Activated naive CD4-positive, alpha-beta T cell treated with anti-CD3 and anti-CD28 coated beads, Interleukin-2, amount 50 U/mL, for 16 hours (primary cell): ENCODE data around the gene PVALB.

ENCODE experiments used
- DNase-seq: peaks from one replicate; pipeline ENCODE4 v3.0.0-alpha.2; 2020

Gene PVALB, protein sequence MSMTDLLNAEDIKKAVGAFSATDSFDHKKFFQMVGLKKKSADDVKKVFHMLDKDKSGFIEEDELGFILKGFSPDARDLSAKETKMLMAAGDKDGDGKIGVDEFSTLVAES

GRCh38 chr22:36816636-36817524 lies at the start of gene PVALB:
TSS of gene PVALB (minus strand) at chr22:36817035. CDS start at chr22:36817005, 30 bp downstream.
- DNase-seq = no peak

DNA sequence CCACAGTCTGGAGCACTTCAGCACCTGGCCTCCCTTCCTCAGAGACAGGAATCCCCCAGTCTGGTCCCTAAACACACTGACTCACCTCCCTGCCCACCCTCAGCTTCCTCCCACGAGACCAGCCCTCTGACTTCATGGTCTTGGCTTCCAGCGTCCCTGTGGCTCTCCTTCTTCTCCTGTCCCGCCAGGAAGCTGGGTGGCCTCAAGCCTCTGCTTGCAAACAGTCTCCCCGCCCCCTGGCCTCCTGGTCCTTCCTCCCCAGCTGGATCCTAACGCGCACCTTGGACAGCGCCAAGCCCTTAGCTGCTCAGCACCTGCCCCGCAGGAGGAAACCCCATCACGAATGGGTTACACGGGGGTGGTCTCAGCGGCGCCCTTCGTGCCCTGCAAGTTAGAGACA lies 48.5 kb upstream of the PVALB start:
- no peak for DNase-seq

DNA sequence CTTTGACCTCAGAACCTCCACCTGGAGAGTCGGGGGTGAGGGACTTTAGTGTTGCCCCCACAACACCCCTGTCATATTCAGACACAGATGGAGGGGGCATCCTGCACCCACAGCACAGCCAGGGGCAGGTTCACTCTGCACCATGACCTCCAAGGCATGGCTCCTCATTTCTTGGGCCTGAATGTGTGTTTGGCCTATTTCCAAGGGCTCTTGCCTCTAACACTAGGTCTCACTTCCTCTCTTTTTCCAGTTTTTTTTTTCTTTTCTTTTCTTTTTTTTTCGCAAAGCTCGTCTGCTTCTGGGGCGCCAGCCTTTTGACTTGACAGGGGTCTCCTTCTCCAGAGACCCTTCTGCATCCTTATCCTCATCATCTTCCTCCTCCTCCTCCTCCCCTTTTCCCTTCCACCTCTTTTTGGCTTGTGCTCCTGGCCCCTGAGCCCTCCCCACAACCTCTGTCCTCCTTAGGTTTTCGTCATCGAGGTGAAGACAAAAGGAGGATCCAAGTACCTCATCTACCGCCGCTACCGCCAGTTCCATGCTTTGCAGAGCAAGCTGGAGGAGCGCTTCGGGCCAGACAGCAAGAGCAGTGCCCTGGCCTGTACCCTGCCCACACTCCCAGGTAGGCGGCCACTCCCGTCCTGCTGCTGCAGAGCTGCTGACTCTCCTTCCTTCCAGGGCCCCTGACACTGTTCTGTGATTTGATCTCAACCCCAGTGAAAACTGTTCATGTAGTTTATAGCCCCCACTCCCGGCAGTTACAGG lies 47.8 kb upstream of the PVALB start:
- DNase-seq = no peak

DNA sequence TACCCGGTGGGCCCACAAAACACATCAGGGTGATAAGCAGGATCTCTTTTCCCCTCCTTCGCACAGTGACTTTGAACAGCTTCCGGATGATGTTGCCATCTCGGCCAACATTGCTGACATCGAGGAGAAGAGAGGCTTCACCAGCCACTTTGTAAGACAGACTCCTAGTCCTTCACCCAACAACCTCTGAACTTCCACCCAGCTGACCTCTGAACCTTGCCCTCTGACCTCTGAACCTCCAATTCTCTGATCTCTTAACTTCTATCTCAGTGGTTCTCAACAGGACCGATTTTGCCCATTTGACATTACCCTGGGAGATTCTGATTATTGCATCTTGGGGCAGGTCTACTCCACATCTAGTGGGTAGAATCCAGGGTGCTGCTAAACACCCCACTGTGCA lies 47.1 kb upstream of the PVALB start:
- no peak for DNase-seq

DNA sequence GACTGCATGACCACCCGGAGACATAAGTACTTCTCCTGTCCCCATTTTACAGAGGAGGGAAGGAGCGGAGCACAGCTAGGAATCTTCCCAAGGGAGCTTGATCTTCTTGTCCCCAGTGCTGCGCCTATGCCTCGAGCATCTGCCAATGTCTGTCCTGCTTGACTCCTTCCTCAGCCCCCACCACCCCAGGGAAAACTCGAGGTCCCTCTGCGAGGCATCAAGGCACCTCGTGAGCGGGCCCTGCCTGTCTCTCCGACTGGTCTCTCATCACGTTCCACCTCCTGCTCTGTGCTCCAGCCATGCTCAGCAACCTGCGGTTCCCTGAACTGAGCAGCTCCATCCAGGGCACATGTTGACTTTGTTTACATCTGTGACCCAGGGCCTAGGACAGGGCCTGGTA lies 46.4 kb upstream of the PVALB start:
- no peak for DNase-seq

DNA sequence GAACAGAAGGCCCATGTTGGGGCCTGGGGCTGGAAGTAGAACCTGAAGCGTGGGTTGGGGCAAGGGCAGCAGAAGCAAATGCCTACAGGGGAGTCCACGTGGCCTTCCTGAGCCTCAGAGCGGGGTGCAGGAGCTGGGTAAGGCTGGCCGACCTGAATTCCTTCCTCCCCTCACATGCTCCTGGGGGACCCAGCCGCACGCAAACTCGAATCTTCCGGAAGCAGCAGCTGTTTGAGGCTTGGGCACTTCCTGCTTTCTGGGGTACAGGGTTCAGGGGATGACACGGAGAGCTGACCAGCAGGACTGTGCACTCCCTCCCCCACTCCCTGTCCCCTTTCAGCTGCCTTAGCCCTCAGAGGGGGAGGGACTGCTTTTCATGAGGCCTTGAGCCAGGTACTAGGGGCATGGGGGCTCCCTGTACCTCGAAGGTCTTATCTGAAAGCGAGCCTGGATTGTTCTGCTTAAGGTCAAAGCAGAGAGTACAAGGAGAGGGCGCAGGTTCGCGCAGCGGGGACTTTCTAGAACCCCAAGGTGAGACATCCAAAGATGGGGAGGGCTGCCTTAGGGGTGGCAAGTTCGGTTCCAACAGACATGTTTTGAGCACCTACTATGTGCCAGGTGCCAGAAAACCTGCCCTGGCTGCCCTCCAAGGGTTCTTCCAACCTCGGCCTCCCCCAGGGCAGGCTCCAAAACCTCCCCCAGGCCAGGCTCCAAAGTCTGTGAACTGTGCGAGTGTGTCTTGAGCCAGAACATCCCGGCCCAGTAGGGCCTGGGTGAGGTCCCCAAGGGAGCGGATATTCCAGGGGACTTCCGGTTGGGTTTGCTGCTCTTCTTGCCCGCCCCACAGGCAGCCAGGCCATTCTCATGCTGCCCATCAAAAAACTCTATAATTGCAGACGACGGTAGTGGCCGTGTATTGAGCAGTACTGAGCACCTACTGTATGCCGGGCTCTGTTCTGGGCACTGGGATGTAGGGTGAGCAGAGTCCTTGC lies 45.7 kb upstream of the PVALB start:
- no peak for DNase-seq

GRCh38 chr22:36860821-36861659 lies 44.2 kb upstream of the PVALB start, which contains the start of gene NCF4:
TSS of gene NCF4 (plus strand) at chr22:36861006. CDS start at chr22:36861172, 166 bp downstream.
- DNase-seq = no peak

- no peak for DNase-seq
Observed at GRCh38 chr22:36860438-36860820, 43.6 kb upstream of the PVALB start.

DNA sequence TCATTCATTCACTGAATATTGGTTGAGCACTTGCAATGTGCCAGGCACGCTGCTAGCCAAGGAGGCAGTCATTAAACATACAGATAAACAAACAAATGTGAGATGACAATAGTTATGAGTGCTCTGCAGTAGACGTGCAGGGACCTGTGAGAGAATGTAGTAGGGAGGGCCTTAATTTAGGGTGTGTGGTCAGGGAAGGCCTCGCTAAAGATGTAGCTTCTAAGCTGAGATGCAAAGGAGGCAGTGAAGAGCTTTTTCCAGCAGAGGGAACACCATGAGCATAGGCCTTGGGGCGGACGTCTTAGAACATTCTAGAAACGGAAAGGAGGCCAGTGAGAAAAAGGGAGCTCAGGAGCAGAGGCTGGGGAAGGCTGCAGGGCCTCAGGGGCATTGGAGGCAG lies 43.2 kb upstream of the PVALB start:
- DNase-seq = no peak

DNA sequence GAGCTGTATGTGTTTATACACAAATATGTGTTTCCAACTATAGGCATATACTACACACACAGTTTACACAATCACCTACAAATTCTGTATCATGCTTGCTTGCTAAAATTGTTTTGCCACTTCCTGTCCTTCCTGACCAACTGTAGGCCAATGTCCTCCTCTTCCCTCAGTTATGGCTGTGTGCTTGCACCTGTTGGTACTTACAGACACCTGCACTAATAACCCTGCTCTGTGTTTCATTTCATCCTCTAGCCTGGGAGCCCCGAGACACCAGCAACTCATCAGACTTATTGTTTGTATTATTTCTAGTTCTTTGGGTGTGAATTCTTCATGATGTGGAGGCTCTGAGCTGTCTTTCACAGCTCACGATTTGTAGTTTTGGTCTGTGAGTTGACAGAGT lies 42.1 kb upstream of the PVALB start:
- DNase-seq = no peak

DNA sequence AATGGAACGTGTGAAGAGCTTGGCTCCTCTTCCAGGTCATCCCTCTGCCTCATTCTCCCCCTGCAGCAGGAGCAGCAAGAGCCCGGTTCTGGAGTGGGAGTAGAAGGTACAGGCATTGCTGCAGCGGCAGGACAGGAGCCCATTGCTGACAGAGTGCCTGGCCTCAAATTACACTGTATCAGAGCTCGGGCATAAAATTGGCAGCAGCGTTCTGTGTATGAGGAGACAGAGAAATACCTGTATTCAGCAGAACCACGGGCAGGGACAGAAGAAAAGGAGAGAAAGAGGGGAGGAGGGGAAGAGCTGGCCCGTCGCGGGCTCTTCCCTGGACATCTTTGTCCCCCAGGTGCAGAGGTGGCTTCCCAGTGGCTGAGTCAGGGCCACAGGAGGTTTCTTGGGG lies 41.3 kb upstream of the PVALB start:
- DNase-seq = no peak

GRCh38 chr22:36856792-36857135 lies 39.9 kb upstream of the PVALB start:
- no peak for DNase-seq

- DNase-seq = peak; percentile 91
Observed at GRCh38 chr22:36856121-36856791, 39.4 kb upstream of the PVALB start.

- no peak for DNase-seq
Observed at GRCh38 chr22:36855478-36855877, 38.6 kb upstream of the PVALB start.

- DNase-seq = peak; percentile 89
Observed at GRCh38 chr22:36853407-36854099, 36.7 kb upstream of the PVALB start.

DNA sequence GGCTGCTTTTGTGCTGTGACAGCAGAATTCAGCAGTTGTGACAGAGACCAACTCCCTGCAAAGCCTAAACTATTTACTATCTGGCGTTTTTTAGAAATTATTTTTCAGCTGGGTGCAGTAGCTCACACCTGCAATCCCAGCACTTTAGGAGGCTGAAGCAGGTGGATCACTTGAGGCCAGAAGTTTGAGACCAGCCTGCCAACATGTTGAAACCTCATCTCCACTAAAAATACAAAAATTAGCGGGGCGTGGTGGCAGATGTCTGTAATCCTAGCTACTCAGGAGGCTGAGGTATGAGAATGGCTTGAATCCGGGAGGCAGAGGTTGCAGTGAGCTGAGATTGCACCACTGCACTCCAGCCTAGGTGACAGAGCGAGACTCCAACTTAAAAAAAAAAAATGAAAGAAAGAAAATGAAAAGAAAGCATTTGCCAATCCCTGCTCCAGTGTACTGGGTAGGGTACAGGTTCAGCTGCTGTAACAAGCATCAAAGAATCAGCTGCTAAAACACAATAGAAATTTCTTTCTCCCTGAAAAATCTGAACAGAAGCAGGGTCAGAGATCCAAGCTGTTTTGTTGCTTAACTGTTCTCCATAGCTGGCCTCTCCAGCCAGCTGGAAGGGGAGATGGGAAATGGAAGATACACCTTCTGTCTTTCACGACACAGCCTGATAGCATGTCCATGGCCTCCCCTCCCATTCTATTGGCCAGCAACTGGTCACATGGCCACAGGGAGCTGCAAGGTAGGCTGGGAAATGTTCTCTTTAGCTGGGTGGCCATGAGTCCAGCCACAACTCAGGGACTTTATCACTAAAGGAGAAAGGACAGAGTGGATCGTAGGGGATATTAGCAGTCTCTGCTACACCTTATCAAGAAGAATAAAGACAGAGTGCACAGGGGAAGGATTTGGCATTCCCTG lies 35.5 kb upstream of the PVALB start:
- no peak for DNase-seq

GRCh38 chr22:36850682-36851081 lies 33.8 kb upstream of the PVALB start:
- DNase-seq = no peak

- no peak for DNase-seq
Observed at GRCh38 chr22:36850056-36850455, 33.2 kb upstream of the PVALB start.

DNA sequence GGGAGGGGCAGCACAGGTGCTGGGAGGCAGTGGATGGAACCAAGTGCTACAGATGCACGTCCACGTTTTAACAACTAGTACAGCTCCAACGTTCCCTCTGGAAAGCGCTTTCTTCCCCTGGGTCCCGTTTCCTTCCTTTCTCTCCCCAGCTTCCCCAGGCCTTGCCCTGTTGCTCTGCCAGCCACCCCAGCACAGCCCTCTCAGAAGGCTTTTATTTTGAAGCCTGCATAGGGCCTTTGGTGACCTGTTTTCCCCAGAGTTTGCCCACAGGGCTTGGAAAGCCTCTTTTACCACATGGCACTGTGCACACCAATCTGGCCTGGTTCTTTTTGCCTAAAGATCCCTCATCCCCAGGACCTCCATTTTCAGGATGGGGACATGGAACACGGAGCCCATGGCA lies 30.1 kb upstream of the PVALB start:
- DNase-seq = no peak
